ENCODE results near the gene AFF3.

AFF3 gene

DNA sequence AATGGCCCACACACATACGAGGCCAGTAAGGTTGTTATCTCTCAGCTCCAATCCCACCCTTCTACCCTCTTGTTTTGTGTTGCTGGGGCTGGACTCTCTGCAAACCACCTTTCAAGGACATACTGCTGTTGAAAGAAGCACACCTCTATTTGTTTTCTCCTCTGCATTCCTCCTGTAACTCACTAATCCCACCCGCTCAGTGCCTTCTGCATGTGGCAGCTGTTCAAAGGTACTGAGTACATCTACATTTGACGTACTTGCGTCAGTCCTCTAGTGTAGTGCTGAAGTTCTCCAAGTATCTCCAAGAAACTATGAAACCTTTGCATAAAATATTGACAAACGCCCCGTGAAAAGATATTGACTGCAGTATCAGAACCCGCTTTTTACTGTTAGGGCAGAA is 310.6 kb downstream of the AFF3 start:
- no peak for DNase-seq (ENCODE audit: low read depth in 2 of 2)

- no peak for DNase-seq (ENCODE audit: low read depth in 2 of 2)
These were observed 314.9 kb downstream of the AFF3 start for GRCh38 chr2:99827296-99827999.

DNA sequence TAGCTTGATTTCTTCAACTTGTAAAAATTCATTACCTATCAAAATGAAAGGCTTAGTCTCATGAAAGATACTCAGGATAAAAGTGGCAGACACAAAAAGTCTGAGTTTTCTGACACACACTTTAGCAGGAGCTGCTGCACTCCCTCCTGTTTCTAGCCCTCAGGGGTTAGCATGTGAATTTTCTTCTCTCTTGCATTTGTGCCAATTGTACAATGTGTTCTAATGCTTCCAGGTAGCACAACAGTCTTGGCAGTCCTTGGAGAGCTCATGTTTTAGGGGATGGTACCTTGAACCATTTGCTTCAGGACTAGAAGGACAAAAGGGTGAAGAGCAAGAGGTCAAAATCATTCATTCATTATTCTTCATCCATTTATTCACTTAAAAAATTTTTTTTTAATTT is 316.8 kb downstream of the AFF3 start:
- no peak for DNase-seq (ENCODE audit: low read depth in 2 of 2)

DNA sequence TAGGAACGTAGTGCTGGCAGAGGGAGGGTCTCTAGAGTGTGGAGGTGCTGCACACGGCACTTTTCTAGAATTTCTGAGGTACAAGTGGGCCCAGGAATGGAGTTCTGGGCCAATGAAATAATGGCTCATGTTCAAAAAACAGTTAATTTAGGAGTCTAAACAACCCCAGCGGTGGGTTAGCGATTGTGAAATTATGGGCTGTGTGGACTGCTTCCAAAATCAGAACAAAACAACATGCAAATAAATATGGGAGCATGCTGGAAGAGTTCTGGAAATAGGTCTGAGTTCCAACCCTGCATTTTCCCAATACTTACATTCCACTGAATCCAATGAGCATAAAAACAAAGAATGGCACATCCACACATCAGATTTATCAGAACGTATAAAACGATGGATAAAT is 317.6 kb downstream of the AFF3 start:
- DNase-seq (ENCODE audit: low read depth in 2 of 2): no peak

DNA sequence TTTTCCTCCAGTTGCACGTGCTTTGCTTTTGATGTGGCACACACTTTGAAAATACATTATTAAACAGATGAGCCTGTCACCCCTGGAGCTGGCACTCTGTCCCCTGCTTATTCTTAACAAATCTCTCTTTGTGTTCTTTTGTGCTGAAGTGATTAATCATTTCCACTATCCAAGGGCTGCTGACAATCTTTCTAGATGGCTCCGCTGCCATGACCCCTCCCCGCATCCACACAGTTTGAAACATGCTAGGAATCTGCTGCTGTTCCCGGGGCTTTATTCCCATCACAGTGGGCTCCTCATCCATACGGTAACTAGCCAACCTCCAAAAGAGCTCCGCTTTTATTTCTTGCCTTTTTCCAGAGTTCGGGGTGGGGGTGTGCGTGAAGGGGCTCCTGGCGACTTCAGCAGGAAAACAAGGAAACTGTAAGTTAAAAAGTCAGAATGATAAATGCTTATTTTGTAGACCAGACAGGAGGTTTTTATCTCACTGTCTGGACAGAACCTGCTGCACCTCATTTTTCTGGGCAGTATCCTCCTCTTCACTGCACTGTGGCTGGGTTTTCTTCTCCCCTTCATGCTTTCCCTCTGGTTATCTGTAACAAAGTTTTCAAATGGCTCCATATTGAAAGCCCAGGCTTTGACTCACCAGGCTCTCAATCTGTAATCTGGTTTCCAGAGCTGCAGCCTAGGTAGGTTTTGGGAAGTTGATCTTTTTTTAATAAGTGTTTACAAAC is 319.7 kb downstream of the AFF3 start:
- no peak for DNase-seq (ENCODE audit: low read depth in 2 of 2)

DNA sequence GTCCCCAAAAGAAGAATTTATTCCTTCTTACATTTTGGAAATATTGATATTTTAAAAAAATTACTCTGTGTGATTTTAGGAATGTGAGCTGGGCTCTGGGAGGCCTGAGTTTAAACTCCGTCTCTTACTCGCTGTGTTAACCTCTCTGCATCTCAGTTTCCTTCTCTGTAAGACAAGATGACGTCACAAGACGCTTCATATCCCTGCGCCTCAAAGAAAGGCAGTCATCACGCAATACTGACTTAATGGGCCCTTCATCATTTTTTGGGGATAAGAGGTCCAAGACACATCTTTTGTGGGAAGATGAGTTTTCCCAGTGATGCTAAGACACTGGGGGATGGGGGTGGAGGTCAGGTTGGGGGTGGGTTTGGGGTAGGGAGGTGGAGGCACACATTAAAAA is 320.4 kb downstream of the AFF3 start:
- no peak for DNase-seq (ENCODE audit: low read depth in 2 of 2)

DNA sequence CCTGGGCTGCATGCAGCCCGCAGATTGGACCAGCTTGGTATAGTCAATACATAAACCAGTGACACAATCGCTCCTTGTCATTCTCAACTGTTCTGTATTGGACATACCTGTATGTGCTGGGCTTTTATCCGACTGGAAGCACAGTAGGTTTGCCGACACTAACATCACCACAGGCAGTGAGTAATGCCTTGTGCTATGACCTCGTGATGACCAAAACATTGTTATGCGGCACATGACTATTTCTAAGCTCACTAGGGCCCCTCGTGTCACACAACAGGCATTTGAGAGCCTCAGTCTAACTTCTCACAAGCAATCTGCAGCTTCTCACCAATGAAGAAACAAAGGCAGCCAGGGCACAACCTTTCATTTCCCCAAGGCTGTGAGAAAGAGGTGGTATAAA is 320.8 kb downstream of the AFF3 start:
- no peak for DNase-seq (ENCODE audit: low read depth in 2 of 2)

GRCh38 chr2:99821039-99821438 is 321.4 kb downstream of the AFF3 start:
- DNase-seq (ENCODE audit: low read depth in 2 of 2): no peak

DNA sequence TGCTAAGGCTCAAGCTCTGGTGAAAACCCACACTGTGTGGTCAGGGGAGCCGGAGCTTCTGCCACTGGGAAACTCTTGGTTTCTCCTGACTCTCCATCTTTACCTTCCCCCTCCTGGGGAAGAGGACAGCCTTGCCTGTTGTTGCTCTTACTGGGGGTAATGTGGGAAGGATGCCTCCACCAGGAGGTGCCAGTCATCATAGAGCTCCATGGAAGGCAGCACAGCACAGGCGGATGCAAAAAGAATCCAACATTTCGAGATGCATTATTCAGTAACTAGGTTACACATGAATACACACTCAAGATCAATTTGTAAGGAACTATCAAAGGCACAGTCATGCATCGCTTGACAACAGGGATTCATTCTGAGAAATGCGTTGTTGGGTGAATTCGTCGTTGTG is 322.6 kb downstream of the AFF3 start:
- no peak for DNase-seq (ENCODE audit: low read depth in 2 of 2)

GRCh38 chr2:99818842-99819241 is 323.5 kb downstream of the AFF3 start:
- DNase-seq (ENCODE audit: low read depth in 2 of 2): no peak

DNA sequence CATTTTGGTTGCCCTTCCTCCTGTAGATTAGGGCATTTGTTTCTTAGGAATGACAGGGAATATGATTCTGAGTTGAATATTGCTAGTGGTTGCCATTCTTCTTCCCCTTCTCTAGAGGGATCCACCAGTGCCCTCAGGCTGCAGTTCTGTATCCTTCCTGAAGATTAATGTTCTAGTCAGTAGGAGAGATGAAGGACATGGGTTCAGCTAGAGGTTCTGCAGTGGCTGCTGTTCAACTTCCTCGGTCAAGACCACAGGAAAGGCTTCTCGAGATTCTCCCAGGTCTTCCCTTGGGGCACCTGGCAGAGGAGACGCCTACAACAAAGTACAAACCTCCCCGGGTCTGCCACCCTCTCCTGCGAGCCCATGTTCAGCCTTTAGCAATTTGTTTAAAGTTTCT is 325.5 kb downstream of the AFF3 start:
- DNase-seq (ENCODE audit: low read depth in 2 of 2): no peak

DNA sequence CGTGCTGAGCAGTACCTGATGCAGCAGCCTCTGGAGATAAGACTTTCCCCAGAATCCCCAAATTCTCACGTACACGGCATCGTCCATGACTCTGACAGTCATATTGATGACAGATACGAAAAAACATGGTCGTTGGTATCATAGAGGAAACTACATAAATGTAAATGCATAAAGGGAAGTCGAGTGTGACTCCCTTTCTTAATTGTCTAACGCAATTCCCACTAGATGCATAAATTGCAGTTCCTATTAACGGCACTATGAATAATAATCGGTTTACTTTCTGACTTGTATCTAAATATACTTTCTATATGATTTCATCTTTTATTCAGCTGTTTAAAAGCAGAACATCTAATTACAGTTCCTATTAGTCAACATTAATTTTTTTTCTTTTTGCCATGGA is 330.0 kb downstream of the AFF3 start:
- no peak for DNase-seq (ENCODE audit: low read depth in 2 of 2)

- DNase-seq (ENCODE audit: low read depth in 2 of 2): no peak
These were observed 330.8 kb downstream of the AFF3 start for GRCh38 chr2:99811544-99811943.

GRCh38 chr2:99810225-99810624 is 332.2 kb downstream of the AFF3 start:
- DNase-seq (ENCODE audit: low read depth in 2 of 2): no peak

DNA sequence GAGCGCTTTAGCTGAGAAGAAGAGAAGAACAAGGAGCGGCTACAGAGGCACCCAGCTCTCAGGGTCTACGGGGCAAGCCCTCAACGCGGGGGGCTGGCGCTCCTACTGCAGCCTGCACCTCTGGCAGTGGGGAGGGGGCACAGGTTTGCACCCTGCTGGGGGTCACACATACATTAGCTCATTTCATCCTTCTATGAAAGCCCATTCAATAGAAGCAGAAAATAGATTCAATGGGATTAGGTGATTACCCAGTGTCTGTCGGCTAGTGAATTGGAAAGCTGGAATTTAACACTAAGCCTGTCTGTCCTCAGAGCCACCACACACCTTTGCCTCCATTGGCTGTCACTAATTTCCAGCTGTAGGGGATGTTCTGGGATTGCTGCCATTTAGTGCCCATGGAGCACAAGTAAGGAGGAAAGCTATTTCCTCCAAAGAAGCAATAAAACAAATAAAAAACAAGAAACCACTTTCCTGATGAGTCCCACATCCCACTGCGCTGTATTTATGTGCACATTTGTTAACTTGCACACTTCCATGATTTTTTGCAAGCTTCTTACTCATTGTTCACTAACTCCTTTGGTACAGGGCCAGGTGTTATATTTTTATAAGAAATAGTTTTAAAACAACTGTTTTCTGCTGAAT is 333.0 kb downstream of the AFF3 start:
- no peak for DNase-seq (ENCODE audit: low read depth in 2 of 2)

- DNase-seq (ENCODE audit: low read depth in 2 of 2): no peak
These were observed 333.8 kb downstream of the AFF3 start for GRCh38 chr2:99808361-99809200.

GRCh38 chr2:99806758-99807157 is 335.6 kb downstream of the AFF3 start:
- DNase-seq (ENCODE audit: low read depth in 2 of 2): no peak

DNA sequence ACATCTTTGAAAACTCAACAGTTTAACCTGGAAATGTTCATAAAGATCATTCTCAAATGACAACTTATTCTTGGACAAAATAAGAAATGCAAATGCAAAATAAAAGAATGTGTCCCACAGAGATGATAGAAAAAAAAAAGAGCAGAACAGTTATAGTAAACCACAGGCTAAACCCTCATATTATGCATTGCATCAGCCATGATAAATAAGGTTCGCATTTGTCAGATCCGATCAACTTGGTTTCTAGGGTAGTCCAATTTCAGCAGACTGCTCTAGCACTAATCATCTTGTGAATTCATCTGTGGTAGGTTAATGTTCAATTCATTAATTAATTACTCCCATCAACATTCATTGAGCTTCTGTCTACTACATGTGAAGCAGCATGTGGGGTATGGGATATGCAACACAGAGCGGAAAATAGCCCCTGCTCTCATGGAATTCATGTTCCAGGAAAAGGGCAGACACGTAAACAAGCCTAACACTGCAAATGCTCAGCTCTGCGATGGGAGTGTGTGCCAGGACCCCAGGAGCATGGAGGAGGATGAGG is 336.4 kb downstream of the AFF3 start:
- DNase-seq (ENCODE audit: low read depth in 2 of 2): no peak

GRCh38 chr2:99803846-99804245 is 338.5 kb downstream of the AFF3 start:
- no peak for DNase-seq (ENCODE audit: low read depth in 2 of 2)

DNA sequence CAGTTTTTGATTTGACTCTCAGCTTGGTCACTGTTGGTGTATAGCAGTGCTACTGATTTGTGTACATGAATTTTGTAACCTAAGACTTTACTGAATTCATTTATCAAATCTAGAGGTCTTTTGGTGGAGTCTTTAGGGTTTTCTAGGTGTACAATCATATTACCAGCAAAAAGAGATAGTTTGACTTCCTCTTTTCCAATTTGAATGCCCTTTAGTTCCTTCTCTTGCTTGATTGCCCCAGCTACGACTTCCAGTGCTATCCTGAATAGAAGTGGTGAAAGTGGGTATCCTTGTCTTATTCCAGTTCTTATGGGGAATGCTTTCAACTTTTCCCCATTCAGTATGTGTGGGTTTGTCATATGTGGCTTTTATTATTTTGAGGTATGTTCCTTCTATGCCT is 339.7 kb downstream of the AFF3 start:
- no peak for DNase-seq (ENCODE audit: low read depth in 2 of 2)

GRCh38 chr2:99801327-99801901 is 341.0 kb downstream of the AFF3 start:
- DNase-seq (ENCODE audit: low read depth in 2 of 2): no peak

DNA sequence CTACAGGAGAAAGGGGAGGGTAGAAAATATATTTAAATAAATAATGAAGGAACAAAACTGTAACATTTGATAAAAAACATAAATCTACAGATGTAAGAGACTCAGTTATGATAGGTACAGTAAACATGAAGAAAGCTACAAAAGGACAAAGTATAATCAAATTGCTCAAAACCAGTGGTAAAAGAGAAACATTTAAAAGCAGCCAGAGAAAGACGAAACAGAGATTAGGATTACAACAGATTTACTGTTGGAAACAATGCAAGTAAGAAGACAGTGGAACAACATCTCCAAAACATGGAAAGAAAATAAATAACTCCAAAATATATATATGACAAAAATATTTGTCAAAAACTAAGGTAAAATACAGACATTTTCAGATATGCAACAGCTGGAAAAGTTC is 344.9 kb downstream of the AFF3 start:
- DNase-seq (ENCODE audit: low read depth in 2 of 2): no peak

Measured in stimulated activated CD8-positive, alpha-beta memory T cell treated with anti-CD3 and anti-CD28 coated beads, Interleukin-2, amount 100 ng/mL, for 48 hours (primary cell).